ENCODE data around the gene DAB1. TPM values are rescaled to one million over a fixed set of nuclear protein-coding genes. Genes with fewer than 3 reads are reported as not detected.

The DAB1 gene
- total RNA-seq = 10 to 100 TPM in 1 of 2 donors, 1 to 10 TPM in 1; 8.7 to 13.6 TPM
- total RNA-seq = 0.93 to 4.2 reads per million in 2 donors

DNA sequence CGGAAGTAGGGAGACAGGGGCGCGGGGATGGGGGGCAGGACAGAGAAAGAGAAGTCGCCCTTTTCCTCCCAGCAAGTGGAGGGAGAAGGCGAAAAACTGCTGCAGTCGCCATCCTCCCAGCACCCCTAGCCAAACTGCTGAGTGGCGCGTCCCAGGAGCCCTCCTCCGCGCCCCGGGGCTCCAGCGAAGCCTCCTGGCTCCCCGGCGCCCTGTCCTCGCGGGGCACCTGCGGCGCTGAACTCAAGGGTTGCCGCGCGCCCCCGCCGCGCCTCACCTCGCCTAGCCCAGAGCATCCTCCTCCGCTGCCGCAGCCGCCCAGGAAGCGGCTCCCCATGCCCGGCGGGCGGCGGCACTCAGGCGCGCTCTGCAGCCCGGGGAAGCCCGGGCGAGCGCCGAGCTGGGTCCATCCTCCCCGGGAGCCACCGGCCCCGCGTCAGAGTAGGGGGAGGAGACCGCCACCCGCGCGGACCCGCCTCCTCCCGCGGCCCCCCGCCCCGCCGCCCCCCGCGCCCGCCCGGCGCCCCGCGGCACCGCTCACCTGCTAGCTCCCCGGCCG is at the start of gene DAB1:
DAB1 (minus strand) TSS at position 405 of the 556 bp plus-strand sequence. CDS start 133,030 bp downstream, outside the sequence.
- H3K9me3 ChIP-seq (ENCODE audit: control insufficient read depth, low read length, poor library complexity, severe bottlenecking) = no peaks in the 10 kb centered on the region
- peak; percentile 73 for ATAC-seq
- DNase-seq = no peak
- H3K4me3 Mint-ChIP-seq = peak within 1 kb of the TSS; percentile 83
- H3K36me3 Mint-ChIP-seq (ENCODE audit: low read depth) = peaks cover 2% of the 10 kb centered on the region
- H3K27me3 Mint-ChIP-seq = peaks cover 59% of the 10 kb centered on the region
- H3K4me1 Mint-ChIP-seq = peaks cover 13% of the 10 kb centered on the region
- no peak within 1 kb of the TSS for H3K27ac Mint-ChIP-seq

- no peaks in the 10 kb centered on the region for H3K9me3 ChIP-seq (ENCODE audit: control insufficient read depth, low read length, poor library complexity, severe bottlenecking)
- Mint-ChIP-seq H3K36me3 (ENCODE audit: low read depth) (no peaks in the 10 kb centered on the region), H3K4me1 (no peaks in the 10 kb centered on the region), H3K27me3 (peaks cover 5% of the 10 kb centered on the region), H3K27ac (no peak overlapping the region), H3K4me3 (no peak overlapping the region)
- DNase-seq = no peak
- ATAC-seq = no peak
These were observed 49.6 kb upstream of the DAB1 start for GRCh38 chr1:57473448-57473847.

DNA sequence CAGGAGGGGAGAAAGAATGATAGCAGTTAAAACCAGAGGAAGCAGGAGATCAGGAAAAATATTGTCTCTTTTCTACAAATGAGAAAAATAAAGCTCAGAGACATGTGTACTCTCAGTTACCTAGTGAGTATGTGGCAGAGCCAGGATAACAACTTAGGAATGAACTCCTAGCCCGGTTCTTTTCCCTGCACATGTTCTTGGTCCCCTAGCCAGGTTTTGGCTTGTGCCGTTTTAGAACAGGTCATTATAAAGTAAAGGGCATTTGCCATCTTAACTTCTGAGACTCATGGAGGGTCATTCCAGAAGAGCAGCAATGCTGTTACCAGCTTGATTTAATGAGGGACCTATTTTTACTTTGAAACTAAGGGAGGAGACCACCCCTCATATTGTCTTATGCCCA is 48.1 kb upstream of the DAB1 start:
- Mint-ChIP-seq H3K27ac (no peak overlapping the region), H3K4me3 (no peak overlapping the region), H3K36me3 (ENCODE audit: low read depth) (no peaks in the 10 kb centered on the region), H3K4me1 (no peaks in the 10 kb centered on the region), H3K27me3 (peaks cover 15% of the 10 kb centered on the region)
- DNase-seq = no peak
- ATAC-seq = no peak
- H3K9me3 ChIP-seq (ENCODE audit: control insufficient read depth, low read length, poor library complexity, severe bottlenecking) = no peaks in the 10 kb centered on the region

GRCh38 chr1:57470036-57470435 is 46.2 kb upstream of the DAB1 start:
- no peak for ATAC-seq
- peaks cover 21% of the 10 kb centered on the region for H3K27me3 Mint-ChIP-seq
- H3K9me3 ChIP-seq (ENCODE audit: control insufficient read depth, low read length, poor library complexity, severe bottlenecking) = no peaks in the 10 kb centered on the region
- no peaks in the 10 kb centered on the region for H3K4me1 Mint-ChIP-seq
- no peak overlapping the region for H3K4me3 Mint-ChIP-seq
- H3K27ac Mint-ChIP-seq = no peak overlapping the region
- no peak for DNase-seq
- H3K36me3 Mint-ChIP-seq (ENCODE audit: low read depth) = no peaks in the 10 kb centered on the region

DNA sequence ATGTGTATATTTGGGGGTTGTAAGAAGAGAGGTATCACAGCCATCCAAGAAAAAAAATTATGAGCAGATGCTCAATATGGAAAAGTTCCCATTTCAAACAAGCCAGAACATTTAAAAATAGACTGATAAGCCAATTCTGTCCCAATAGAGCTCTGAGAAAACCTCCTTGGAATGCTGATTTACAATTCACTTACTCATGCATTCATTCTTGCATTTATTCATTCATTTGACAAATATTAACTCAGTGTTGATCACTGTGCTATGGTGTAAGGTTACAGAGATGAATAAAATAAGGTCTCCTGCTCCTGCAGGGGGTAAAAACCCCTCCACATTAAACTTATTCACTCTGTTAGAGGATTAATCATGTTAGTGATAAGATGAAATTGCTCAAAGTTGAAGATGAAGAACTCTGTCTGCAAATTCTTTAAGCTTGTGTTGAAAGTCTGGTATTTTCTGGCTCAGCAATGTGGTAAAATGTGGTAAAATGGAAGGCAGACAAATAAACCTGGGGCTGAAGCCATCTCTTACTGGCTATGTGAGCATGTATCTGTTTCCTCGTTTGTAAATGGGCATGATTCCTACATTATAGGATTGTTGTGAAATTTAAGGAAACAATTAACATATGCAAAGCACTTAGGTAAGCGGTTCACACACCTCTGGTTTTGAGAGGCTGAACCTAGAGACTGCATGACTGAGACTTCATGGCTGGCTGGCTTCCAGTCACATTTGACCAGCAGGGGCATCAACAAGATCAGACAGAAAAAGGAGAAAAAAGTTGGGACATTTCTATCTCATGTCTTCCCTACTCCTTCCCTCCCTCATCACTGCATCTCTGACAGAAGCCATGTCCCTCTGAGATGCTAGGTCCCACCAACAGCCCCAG is 45.0 kb upstream of the DAB1 start:
- no peaks in the 10 kb centered on the region for H3K9me3 ChIP-seq (ENCODE audit: control insufficient read depth, low read length, poor library complexity, severe bottlenecking)

DNA sequence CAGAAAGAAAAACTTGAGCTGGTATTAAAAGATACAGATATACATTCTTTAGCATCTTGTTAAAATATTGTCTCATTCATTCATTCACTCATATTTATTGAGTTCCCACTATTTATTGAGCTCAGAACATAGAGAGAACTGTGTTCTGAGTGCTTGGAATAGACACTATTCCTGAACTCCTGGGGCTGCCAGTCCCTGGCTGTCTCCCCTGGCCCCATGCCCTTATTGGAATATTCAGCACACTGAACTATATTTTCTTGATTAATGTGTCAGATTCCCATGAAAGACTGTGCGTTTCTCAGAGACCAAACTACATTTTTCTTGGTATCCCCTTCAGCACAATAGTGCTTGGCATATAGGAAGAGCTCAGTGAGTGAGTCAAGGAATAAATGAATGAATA is 44.0 kb upstream of the DAB1 start:
- no peak for ATAC-seq
- no peaks in the 10 kb centered on the region for H3K9me3 ChIP-seq (ENCODE audit: control insufficient read depth, low read length, poor library complexity, severe bottlenecking)
- DNase-seq = no peak
- H3K27ac Mint-ChIP-seq = no peak overlapping the region
- no peaks in the 10 kb centered on the region for H3K4me1 Mint-ChIP-seq
- no peaks in the 10 kb centered on the region for H3K36me3 Mint-ChIP-seq (ENCODE audit: low read depth)
- H3K27me3 Mint-ChIP-seq = peaks cover 34% of the 10 kb centered on the region
- H3K4me3 Mint-ChIP-seq = no peak overlapping the region

More for the DNA sequence above, 45.0 kb upstream of the DAB1 start:
- Mint-ChIP-seq H3K27me3 (peaks cover 27% of the 10 kb centered on the region), H3K36me3 (ENCODE audit: low read depth) (no peaks in the 10 kb centered on the region), H3K4me3 (no peak overlapping the region), H3K4me1 (no peaks in the 10 kb centered on the region), H3K27ac (no peak overlapping the region)
- DNase-seq (no peak), ATAC-seq (no peak)

GRCh38 chr1:57464756-57465155 is 40.9 kb upstream of the DAB1 start:
- DNase-seq (no peak), ATAC-seq (no peak)
- H3K4me1 Mint-ChIP-seq = no peaks in the 10 kb centered on the region
- no peaks in the 10 kb centered on the region for H3K9me3 ChIP-seq (ENCODE audit: control insufficient read depth, low read length, poor library complexity, severe bottlenecking)
- H3K4me3 Mint-ChIP-seq = no peak overlapping the region
- no peaks in the 10 kb centered on the region for H3K36me3 Mint-ChIP-seq (ENCODE audit: low read depth)
- H3K27ac Mint-ChIP-seq = no peak overlapping the region
- H3K27me3 Mint-ChIP-seq = peaks cover 34% of the 10 kb centered on the region

- Mint-ChIP-seq H3K4me1 (no peaks in the 10 kb centered on the region), H3K27ac (no peak overlapping the region), H3K36me3 (ENCODE audit: low read depth) (no peaks in the 10 kb centered on the region), H3K27me3 (peaks cover 34% of the 10 kb centered on the region), H3K4me3 (no peak overlapping the region)
- DNase-seq (no peak), ATAC-seq (no peak)
- no peaks in the 10 kb centered on the region for H3K9me3 ChIP-seq (ENCODE audit: control insufficient read depth, low read length, poor library complexity, severe bottlenecking)
These were observed 39.5 kb upstream of the DAB1 start for GRCh38 chr1:57463343-57463742.

GRCh38 chr1:57461405-57461804 is 37.5 kb upstream of the DAB1 start:
- Mint-ChIP-seq H3K4me3 (no peak overlapping the region), H3K36me3 (ENCODE audit: low read depth) (no peaks in the 10 kb centered on the region), H3K27ac (no peak overlapping the region), H3K27me3 (peaks cover 18% of the 10 kb centered on the region), H3K4me1 (no peaks in the 10 kb centered on the region)
- H3K9me3 ChIP-seq (ENCODE audit: control insufficient read depth, low read length, poor library complexity, severe bottlenecking) = no peaks in the 10 kb centered on the region
- ATAC-seq (no peak), DNase-seq (no peak)

- ATAC-seq = no peak
- Mint-ChIP-seq H3K27me3 (peaks cover 8% of the 10 kb centered on the region), H3K4me1 (no peaks in the 10 kb centered on the region), H3K27ac (no peak overlapping the region), H3K4me3 (no peak overlapping the region), H3K36me3 (ENCODE audit: low read depth) (no peaks in the 10 kb centered on the region)
- no peak for DNase-seq
- H3K9me3 ChIP-seq (ENCODE audit: control insufficient read depth, low read length, poor library complexity, severe bottlenecking) = no peaks in the 10 kb centered on the region
These were observed 27.7 kb upstream of the DAB1 start for GRCh38 chr1:57451516-57451915.

GRCh38 chr1:57450981-57451380 is 27.1 kb upstream of the DAB1 start:
- H3K9me3 ChIP-seq (ENCODE audit: control insufficient read depth, low read length, poor library complexity, severe bottlenecking) = no peaks in the 10 kb centered on the region
- H3K27ac Mint-ChIP-seq = no peak overlapping the region
- DNase-seq (no peak), ATAC-seq (no peak)
- H3K4me3 Mint-ChIP-seq = no peak overlapping the region
- H3K36me3 Mint-ChIP-seq (ENCODE audit: low read depth) = no peaks in the 10 kb centered on the region
- peaks cover 12% of the 10 kb centered on the region for H3K27me3 Mint-ChIP-seq
- no peaks in the 10 kb centered on the region for H3K4me1 Mint-ChIP-seq

DNA sequence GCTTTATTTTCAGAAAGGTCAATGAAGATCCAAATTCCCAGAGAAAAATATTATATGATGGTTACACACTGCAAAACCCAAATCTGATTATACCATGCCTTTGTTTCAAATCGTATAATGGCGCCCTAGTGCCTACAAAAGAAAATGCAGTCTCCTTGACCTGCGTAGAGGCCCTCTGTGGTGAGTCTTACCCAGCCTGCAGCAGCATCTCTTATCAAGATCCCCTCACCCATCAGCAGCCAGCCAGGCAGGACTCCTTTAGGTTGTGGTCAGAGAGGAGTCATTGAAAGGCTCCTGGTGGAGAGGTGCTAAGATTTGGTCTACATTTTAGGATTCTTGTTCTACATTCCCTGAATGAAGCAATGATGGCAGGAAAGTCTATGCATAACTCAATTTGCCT is 23.7 kb upstream of the DAB1 start:
- Mint-ChIP-seq H3K4me3 (no peak overlapping the region), H3K27ac (no peak overlapping the region)

GRCh38 chr1:57443004-57443403 is 19.1 kb upstream of the DAB1 start:
- peaks cover 17% of the 10 kb centered on the region for H3K27me3 Mint-ChIP-seq
- no peaks in the 10 kb centered on the region for H3K4me1 Mint-ChIP-seq
- H3K9me3 ChIP-seq (ENCODE audit: control insufficient read depth, low read length, poor library complexity, severe bottlenecking) = no peaks in the 10 kb centered on the region
- H3K4me3 Mint-ChIP-seq = no peak overlapping the region
- no peaks in the 10 kb centered on the region for H3K36me3 Mint-ChIP-seq (ENCODE audit: low read depth)
- ATAC-seq (no peak), DNase-seq (no peak)
- H3K27ac Mint-ChIP-seq = no peak overlapping the region

More for the DNA sequence above, 23.7 kb upstream of the DAB1 start:
- peaks cover 19% of the 10 kb centered on the region for H3K27me3 Mint-ChIP-seq
- no peaks in the 10 kb centered on the region for H3K36me3 Mint-ChIP-seq (ENCODE audit: low read depth)
- H3K4me1 Mint-ChIP-seq = no peaks in the 10 kb centered on the region
- ATAC-seq (no peak), DNase-seq (no peak)
- H3K9me3 ChIP-seq (ENCODE audit: control insufficient read depth, low read length, poor library complexity, severe bottlenecking) = no peaks in the 10 kb centered on the region

DNA sequence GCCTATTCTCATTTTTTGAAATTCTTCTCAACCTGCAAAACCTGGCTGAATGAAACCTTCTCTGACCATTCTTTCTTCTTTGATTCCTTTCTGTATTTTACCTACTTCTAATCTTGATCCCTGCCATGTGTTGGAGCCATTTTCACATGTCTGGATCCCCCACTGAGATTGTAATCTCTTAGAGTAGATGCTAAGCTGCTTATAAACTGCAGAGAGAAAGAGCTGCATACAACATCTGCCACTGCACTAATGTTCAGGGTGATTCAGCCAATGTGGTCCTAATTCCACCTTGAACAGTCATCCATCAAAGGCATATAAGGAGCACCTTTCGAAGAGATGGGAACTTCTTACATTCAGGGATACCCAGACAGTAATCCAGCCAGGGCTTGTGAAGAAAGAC is 16.2 kb upstream of the DAB1 start:
- H3K27me3 Mint-ChIP-seq = peaks cover 15% of the 10 kb centered on the region
- DNase-seq = no peak
- no peak overlapping the region for H3K27ac Mint-ChIP-seq
- no peaks in the 10 kb centered on the region for H3K9me3 ChIP-seq (ENCODE audit: control insufficient read depth, low read length, poor library complexity, severe bottlenecking)
- ATAC-seq = no peak
- no peak overlapping the region for H3K4me3 Mint-ChIP-seq
- H3K36me3 Mint-ChIP-seq (ENCODE audit: low read depth) = no peaks in the 10 kb centered on the region
- H3K4me1 Mint-ChIP-seq = no peaks in the 10 kb centered on the region
